HG03460 (cell line): Measurements from ENCODE around the gene TIAM2.
"Not testable (repeated sequence)": the region's sequence is repeated elsewhere in the genome, so short reads cannot be mapped to it uniquely, and the experiment has no call there.

Experiments
- ATAC-seq: cut with Tn5 transposase; IDR thresholded peaks from one replicate; pipeline ENCODE4 v1.9.1; 2021; ENCODE audit not compliant: unreplicated experiment

Gene TIAM2

GRCh38 chr6:155253337-155253736 is 258.2 kb downstream of the TIAM2 start:
- ATAC-seq: no peak

- no peak for ATAC-seq
Observed at GRCh38 chr6:155254139-155254538, 259.0 kb downstream of the TIAM2 start.

GRCh38 chr6:155256122-155256795 is 261.1 kb downstream of the TIAM2 start:
- no peak for ATAC-seq

- no peak for ATAC-seq
Observed at GRCh38 chr6:155257796-155258195, 262.7 kb downstream of the TIAM2 start.

DNA sequence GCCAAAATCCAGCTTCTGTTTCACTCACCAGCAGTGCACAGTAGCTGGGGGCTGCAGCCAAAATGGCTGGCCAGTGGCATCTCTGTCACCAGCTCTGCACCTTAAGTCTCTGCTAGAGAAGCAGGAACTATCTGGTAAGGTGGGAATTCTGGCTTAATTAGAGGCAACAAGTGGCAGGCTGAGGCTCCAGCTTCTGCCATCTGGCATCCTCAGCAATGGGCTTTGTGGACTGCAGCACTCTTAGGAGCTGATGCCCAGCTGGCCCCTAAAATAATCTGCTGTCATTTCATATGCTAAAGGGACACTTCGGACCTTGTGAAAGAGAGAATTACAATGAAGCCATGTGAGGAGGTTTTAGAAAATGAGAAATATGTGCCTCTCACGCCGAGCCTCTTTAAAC is 264.1 kb downstream of the TIAM2 start:
- ATAC-seq: no peak

DNA sequence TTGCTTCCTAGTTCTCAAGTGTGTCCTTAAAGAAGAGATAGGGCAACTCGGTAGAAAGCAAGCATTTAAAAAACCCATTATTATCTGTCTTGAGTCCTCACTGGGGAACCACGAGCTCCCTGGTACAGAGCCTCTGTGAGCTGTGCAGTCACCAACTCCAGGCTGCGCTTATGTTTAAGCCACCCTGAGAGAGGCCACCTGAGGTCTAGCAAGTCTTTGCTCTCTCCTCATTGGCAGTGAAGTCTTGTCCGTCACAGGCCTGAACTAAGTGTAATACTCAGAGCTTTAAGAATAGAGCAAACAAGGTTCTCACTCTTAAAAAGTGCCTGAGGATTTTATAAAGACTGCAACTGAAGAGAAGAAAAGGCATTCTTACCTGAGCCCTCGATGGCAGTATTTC is 264.8 kb downstream of the TIAM2 start:
- no peak for ATAC-seq

- ATAC-seq: peak; percentile 72
Observed at GRCh38 chr6:155260686-155261085, 265.6 kb downstream of the TIAM2 start.

GRCh38 chr6:155261111-155261900 is 266.2 kb downstream of the TIAM2 start:
- ATAC-seq: no peak

DNA sequence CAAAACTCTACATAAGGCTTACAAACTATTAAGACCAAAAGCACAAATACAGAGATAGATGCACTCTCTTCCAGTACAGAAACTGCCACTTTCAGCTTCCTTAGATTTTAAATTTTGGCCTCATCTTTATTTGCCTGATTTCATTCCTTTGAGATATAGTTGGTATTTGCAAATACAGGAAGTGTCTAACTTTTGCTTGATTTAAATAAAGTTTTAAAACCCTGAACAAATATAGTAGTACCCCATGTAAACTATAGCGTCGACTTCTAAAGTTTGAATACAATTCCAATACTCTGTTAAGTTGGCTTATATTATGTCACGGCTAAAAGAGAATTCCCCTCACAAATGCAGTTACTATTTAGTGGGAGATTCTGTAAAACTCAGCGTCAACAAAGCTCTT is 267.5 kb downstream of the TIAM2 start:
- ATAC-seq: no peak

- no peak for ATAC-seq
Observed at GRCh38 chr6:155263373-155264063, 268.4 kb downstream of the TIAM2 start, which contains the start of gene CLDN20. TSS of gene CLDN20 (plus strand) at chr6:155264013. CDS start at chr6:155275720, 11,707 bp downstream.

GRCh38 chr6:155264693-155265320 is 269.7 kb downstream of the TIAM2 start:
- ATAC-seq: no peak

DNA sequence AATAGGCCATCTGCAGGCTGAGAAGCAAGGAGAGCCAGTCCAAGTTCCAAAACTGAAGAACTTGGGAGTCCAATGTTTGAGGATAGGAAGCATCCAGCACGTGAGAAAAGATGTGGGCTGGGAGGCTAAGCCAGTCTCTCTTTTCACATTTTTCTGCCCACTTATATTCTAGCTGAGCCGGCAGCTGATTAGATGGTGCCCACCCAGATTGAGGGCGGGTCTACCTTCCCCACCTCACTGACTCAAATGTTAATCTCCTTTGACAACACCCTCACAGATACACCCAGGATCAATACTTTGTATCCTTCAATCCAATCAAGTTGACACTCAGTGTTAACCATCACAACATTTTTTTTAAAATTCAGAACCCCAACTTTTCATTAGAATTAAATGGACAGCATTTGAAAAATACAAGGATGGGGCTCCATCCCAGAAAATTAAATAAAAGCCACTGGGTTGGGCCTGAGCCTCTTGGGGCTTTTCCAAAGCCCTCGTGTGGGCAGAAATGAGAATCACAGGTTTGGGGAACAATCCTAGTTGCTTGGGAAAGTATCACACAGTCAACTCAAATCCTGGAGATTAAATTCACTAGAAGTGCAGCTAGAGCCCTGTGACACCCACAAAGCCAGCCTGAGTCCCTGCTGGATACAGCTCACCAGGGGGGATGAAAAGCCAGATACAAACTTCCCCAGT is 270.9 kb downstream of the TIAM2 start:
- no peak for ATAC-seq

GRCh38 chr6:155267411-155267810 is 272.3 kb downstream of the TIAM2 start:
- no peak for ATAC-seq

DNA sequence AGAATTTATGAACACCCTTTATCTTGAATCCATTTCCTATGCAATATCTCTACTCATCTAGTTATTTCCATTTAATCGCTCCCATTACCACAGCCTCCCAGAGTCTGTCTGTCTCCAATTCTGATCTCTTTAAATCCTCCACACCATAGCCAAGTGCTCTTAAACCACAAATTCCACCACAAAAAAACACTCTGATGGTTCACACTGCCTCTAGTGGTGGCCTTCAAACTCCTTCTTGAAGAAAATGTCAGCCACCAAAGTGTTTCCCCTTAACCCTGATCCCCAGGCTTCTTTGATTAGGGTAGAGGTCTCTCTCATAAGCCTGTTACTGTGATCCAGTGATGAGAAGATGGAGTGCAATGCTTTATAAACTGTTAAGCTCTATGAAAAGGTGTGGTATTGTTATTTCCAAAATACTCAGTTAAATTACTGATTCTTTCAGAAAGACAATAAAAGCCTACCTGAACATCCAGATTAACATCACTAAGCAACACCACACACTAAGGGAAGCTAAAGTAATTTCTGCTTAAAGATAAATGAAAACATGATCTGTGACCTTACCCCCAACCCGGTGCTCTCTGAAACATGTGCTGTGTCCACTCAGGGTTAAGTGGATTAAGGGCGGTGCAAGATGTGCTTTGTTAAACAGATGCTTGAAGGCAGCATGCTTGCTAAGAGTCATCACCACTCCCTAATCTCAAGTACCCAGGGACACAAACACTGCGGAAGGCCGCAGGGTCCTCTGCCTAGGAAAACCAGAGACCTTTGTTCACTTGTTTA is 273.2 kb downstream of the TIAM2 start:
- ATAC-seq: not testable (repeated sequence)

- no peak for ATAC-seq
Observed at GRCh38 chr6:155269765-155270164, 274.6 kb downstream of the TIAM2 start.

- no peak for ATAC-seq
Observed at GRCh38 chr6:155270561-155271091, 275.5 kb downstream of the TIAM2 start.

DNA sequence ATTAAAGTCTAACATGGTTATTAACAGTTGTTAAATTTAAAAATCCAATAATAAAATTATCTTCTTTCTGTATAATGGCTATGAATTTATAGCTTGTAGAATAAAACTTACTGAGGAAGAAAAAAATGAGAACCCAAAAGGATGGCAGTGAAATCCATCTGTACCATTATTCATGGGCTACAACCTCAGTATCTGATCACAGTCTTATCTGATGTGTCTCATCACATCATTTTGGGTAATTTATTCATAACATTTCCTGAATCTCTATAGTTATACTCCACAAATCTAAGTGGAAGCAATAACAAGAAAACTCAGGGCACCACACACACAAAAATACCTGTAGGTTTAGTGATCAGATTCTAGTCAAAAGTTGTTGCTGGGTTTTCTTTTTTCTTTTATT is 276.0 kb downstream of the TIAM2 start:
- ATAC-seq: no peak

DNA sequence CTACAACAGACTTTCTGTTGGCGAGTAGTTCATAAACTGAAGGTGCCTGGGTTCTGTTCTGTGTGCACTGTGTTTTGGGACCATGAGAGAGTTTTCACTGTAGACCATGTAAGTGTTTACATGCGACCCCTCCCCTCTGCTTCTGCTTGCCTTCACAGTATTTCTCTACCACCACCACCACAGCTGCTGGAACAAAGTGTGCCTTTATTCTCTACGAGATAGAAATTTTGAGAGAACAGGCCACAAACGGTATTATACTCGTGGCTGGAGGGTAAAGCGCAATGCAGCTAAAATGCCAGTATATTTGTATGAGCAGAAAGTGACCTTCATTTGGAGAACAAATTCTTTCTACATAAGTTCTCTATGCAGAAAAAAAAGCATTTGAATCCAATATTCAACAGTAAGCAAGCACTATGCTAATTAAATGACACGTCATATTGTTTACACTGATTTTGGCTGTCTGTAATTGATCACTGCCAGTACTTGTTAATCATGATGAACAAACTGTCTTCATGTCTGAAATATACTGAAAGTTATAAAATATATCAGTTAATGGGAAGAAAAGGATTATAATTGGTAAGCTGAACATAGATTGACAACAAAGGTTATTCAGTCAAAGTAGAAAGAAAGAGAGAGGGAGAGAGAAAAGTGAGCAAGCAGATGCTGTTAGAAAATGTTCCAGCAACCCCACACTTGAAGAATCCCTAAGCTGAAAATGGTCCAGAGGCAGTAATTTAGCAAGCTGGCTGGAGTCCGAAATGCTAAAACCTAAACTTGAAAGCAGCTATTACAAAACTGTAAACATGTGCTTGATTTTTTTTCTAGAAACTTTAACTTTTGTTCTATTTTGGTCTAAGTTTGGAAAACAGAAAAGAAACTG is 277.5 kb downstream of the TIAM2 start:
- no peak for ATAC-seq

DNA sequence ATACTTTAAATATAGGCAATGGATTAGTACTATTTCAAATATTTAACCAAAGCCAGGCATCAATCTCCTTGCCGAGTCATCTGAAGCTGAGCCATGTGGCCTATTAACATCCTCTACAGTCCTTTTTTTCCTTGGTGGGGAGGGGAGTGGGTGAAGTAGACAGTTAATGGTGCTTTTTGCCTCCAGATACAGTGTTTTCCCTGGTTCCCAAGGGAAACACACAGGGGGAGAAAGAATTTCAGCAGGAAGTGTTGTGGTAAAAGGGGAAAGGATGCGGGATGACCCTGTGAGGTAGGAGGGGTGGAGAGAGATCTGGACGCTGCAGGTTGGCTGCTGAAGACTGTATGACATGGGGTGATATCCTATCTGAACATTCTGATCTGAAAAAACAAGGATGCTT is 278.3 kb downstream of the TIAM2 start:
- ATAC-seq: no peak
